IMR-90 (cell line): ENCODE measurements around the gene UBXN6. TPM values are rescaled to one million over a fixed set of nuclear protein-coding genes. Genes with fewer than 3 reads are reported as not detected.

ENCODE experiments used
- ATAC-seq: fragments of 200-7000 bp; cut with Tn5 transposase; 2 replicates; pipeline ENCODE4 v1.9.1; 2020; ENCODE audit warnings: low read depth, mild to moderate bottlenecking, moderate library complexity
- BruUV-seq: library from RNA; stranded (reverse); fragments of 400-500 nt; replicated peaks from 2 replicates; lab custom pipeline; 2021; lab: Mats Ljungman, UMichigan
- CTCF ChIA-PET: fragments of 300-600 bp; formaldehyde crosslinking; extraction: SDS; loops from one replicate; lab custom pipeline; 2021; ENCODE audit warnings: antibody characterized with exemption; lab: Yijun Ruan, JAX
- POLR2A ChIA-PET: fragments of 300-600 bp; sonication (Branson Sonifier 250); formaldehyde crosslinking; loops from one replicate; lab custom pipeline; 2022; ENCODE audit warnings: antibody characterized with exemption; ENCODE audit not compliant: unreplicated experiment; lab: Charles Lee
- DNase-seq: peaks from one replicate; pipeline ENCODE4 v3.0.0; 2013
- H2AFZ ChIP-seq: replicated peaks from 2 replicates; pipeline ENCODE3; 2013; ENCODE audit warnings: low read length, mild to moderate bottlenecking; ENCODE audit not compliant: poor library complexity
- H2AK5ac ChIP-seq: 2 replicates; pipeline ENCODE4 v1.6.1; 2013; ENCODE audit warnings: low read depth, low read length, inconsistent platforms
- H2AK9ac ChIP-seq: replicated peaks from 2 replicates; pipeline ENCODE3; 2013; ENCODE audit warnings: mild to moderate bottlenecking, low read depth, low read length, moderate library complexity; ENCODE audit not compliant: poor library complexity
- H2BK120ac ChIP-seq: 2 replicates; pipeline ENCODE4 v1.6.1; 2013; ENCODE audit warnings: low read depth, low read length, inconsistent platforms
- H2BK15ac ChIP-seq: 3 replicates; pipeline ENCODE4 v1.6.1; 2013; ENCODE audit warnings: low read depth, low read length, inconsistent platforms
- H2BK20ac ChIP-seq: 2 replicates; pipeline ENCODE4 v1.6.1; 2013; ENCODE audit warnings: low read depth, mild to moderate bottlenecking, inconsistent platforms, low read length, moderate library complexity
- H2BK5ac ChIP-seq: 2 replicates; pipeline ENCODE4 v1.6.1; 2013; ENCODE audit warnings: mild to moderate bottlenecking, low read depth, low read length, inconsistent platforms; ENCODE audit not compliant: poor library complexity, severe bottlenecking
- H3K14ac ChIP-seq: replicated peaks from 2 replicates; pipeline ENCODE4 v1.6.1; 2013; ENCODE audit warnings: low read depth, low read length, inconsistent platforms
- H3K18ac ChIP-seq: 2 replicates; pipeline ENCODE4 v1.6.1; 2013; ENCODE audit warnings: low read depth, low read length, control low read depth
- H3K23ac ChIP-seq: 2 replicates; pipeline ENCODE4 v1.6.1; 2013; ENCODE audit warnings: low read depth, low read length, inconsistent platforms
- H3K27ac ChIP-seq: 2 replicates; pipeline ENCODE4 v1.5.1; 2013; ENCODE audit warnings: mild to moderate bottlenecking, control low read depth, low read length; ENCODE audit not compliant: insufficient read depth
- H3K27me3 ChIP-seq: 2 replicates; pipeline ENCODE4 v1.6.1; 2013; ENCODE audit warnings: low read length; ENCODE audit not compliant: control insufficient read depth, insufficient read depth
- H3K36me3 ChIP-seq: 2 replicates; pipeline ENCODE4 v1.6.1; 2013; ENCODE audit warnings: low read length, mixed read lengths; ENCODE audit not compliant: control insufficient read depth, insufficient read depth
- H3K4ac ChIP-seq: 2 replicates; pipeline ENCODE4 v1.6.1; 2013; ENCODE audit warnings: low read depth, low read length, inconsistent platforms
- H3K4me1 ChIP-seq: 2 replicates; pipeline ENCODE4 v1.6.1; 2013; ENCODE audit warnings: low read length, mixed read lengths; ENCODE audit not compliant: control insufficient read depth, insufficient read depth
- H3K4me2 ChIP-seq: 2 replicates; pipeline ENCODE4 v1.6.1; 2013; ENCODE audit warnings: low read depth, mild to moderate bottlenecking, control low read depth, low read length, moderate library complexity
- H3K4me3 ChIP-seq: 2 replicates; pipeline ENCODE4 v1.5.1; 2013; ENCODE audit warnings: low read depth, mild to moderate bottlenecking, control low read depth, low read length, moderate library complexity; ENCODE audit not compliant: insufficient read depth
- H3K56ac ChIP-seq: 2 replicates; pipeline ENCODE4 v1.6.1; 2013; ENCODE audit warnings: low read length, inconsistent platforms; ENCODE audit not compliant: insufficient read depth; ENCODE audit errors: extremely low read depth
- H3K79me1 ChIP-seq, 2 experiments: 2 replicates each; pipeline ENCODE4 v1.6.1; 2013; ENCODE audit warnings: low read length in 2 of 2, inconsistent platforms in 1 of 2, low read depth in 1 of 2
- H3K9ac ChIP-seq: 2 replicates; pipeline ENCODE4 v1.6.1; 2013; ENCODE audit warnings: low read depth, low read length, control low read depth
- H3K9me1 ChIP-seq: 2 replicates; pipeline ENCODE4 v1.6.1; 2013; ENCODE audit warnings: low read length, inconsistent platforms; ENCODE audit not compliant: insufficient read depth
- H3K9me3 ChIP-seq: 2 replicates; pipeline ENCODE4 v1.6.1; 2013; ENCODE audit warnings: low read length; ENCODE audit not compliant: control insufficient read depth, insufficient read depth
- H4K20me1 ChIP-seq: 2 replicates; pipeline ENCODE4 v1.6.1; 2013; ENCODE audit warnings: low read length, inconsistent platforms; ENCODE audit not compliant: insufficient read depth
- H4K5ac ChIP-seq: 2 replicates; pipeline ENCODE4 v1.6.1; 2013; ENCODE audit warnings: mild to moderate bottlenecking, low read depth, low read length, control low read depth
- H4K8ac ChIP-seq, 2 experiments: 2 replicates each; pipeline ENCODE4 v1.6.1; 2013; ENCODE audit warnings: low read depth in 2 of 2, low read length in 2 of 2, control low read depth in 1 of 2, inconsistent platforms in 1 of 2
- H4K91ac ChIP-seq: 2 replicates; pipeline ENCODE4 v1.6.1; 2013; ENCODE audit warnings: low read depth, low read length, inconsistent platforms; ENCODE audit not compliant: insufficient read depth
- CEBPB ChIP-seq: IDR thresholded peaks from 2 replicates; pipeline ENCODE4 v1.6.1; 2012; ENCODE audit warnings: low read depth, low read length, improper control_type of control experiment
- ELK1 ChIP-seq: fragments of 150-350 bp; IDR thresholded peaks from 2 replicates; pipeline ENCODE4 v1.6.1; 2016; ENCODE audit warnings: low read depth, mild to moderate bottlenecking, low read length, moderate library complexity, borderline replicate concordance
- MAZ ChIP-seq: IDR thresholded peaks from 2 replicates; pipeline ENCODE4 v1.6.1; 2012; ENCODE audit warnings: low read depth, mild to moderate bottlenecking, low read length, improper control_type of control experiment, moderate library complexity, borderline replicate concordance
- POLR2A ChIP-seq: IDR thresholded peaks from 2 replicates; pipeline ENCODE4 v1.6.1; 2012; ENCODE audit warnings: mild to moderate bottlenecking, low read depth, low read length
- RFX5 ChIP-seq: IDR thresholded peaks from 2 replicates; pipeline ENCODE4 v1.8.0; 2012; ENCODE audit warnings: low read depth, mild to moderate bottlenecking, low read length, moderate library complexity
- WGBS, 2 experiments: methylation state at CpG; one replicate each; pipeline versions ENCODE4 v1.1.5 to v1.1.7; 2013; ENCODE audit warnings: missing lambda C conversion rate in 2 of 2; ENCODE audit not compliant: insufficient read length in 1 of 2; ENCODE audit errors: extremely low coverage in 2 of 2; 5-methylcytosine and 5-hydroxymethylcytosine counted together
- dilution Hi-C: fragments of 300-500 bp; cut with HindIII; formaldehyde crosslinking; loops from one replicate; pipeline ENCODE4 v1.14.3; 2018; ENCODE audit warnings: low sequenced_read_pairs; ENCODE audit not compliant: unreplicated experiment
- in situ Hi-C: fragments of 300-500 bp; cut with MboI; formaldehyde crosslinking; loops from 3 replicates; pipeline ENCODE4 v1.14.3; 2019; ENCODE audit warnings: low sequenced_read_pairs, inconsistent platforms, mixed read lengths
- intact Hi-C: fragments of 100-400 bp; cut with micrococcal nuclease; formaldehyde crosslinking; loops from 2 replicates; pipeline ENCODE4 v1.10.0; 2022
- polyA plus RNA-seq, 3 experiments: library from polyadenylated mRNA; depleted of rRNA; stranded (reverse); fragments of >200 nt; gene quantifications; 2 replicates each; pipeline ENCODE4 v1.2.3, GENCODE V29; 2012; ENCODE audit warnings: low replicate concordance in 1 of 3
- total RNA-seq: library from RNA; depleted of rRNA; stranded (reverse); fragments of >200 nt; gene quantifications from 2 replicates; pipeline ENCODE4 v1.2.3, GENCODE V29; 2012

The UBXN6 gene
- total and polyA plus RNA-seq, 2 of the 4 experiments (the other 2 are of a cell fraction), result 84.2 to 86.5 TPM

- no peak for TF ChIP-seq MAZ
Measured at GRCh38 chr19:4453232-4454179, 4.1 kb downstream of the UBXN6 start (continued).

DNA sequence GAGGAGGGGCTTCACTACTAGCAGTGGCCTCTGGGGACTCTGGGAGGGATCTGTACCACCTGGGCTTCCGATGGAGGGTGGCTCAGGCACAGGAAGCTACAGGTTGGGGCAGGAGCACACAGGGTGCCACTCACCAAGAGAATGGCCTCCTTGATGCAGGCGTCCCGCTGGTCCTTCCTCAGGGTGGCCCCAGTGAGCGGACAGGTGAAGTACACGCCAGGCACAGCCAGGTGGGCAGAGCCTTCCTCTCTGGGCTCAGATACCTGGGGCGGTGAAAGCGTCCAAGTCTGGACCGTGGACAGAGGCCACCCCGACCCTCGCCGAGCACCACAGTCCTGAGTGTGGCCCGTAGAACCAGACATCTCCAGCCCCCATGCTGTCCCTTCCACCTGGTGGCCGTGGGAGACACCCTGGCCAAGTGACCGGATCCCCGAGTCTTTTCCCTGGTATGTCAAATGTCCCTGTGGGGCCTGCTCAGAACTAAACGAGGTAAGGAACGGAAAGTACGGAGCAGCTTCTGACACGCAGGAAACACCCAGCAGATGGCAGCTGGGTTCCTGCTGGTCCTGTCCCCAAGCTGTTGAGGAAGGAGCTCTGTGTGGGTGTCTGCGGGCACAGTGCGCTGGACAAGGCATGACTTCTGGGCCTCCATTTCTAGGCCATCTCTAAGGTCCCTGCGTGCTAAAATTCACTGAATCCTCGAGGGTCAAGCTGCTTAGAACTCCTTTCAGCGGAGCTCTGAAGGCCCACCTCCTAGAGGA, 5.2 kb downstream of the UBXN6 start:
- H3K4me1 ChIP-seq, result peaks cover 12% of the 10 kb centered on the region
- H3K18ac ChIP-seq, result no peak overlapping the region
- H3K36me3 ChIP-seq, result peaks cover 55% of the 10 kb centered on the region
- no peak overlapping the region for H3K23ac ChIP-seq
- in situ Hi-C loops, result no loop called here
- no peak overlapping the region for H3K56ac ChIP-seq
- CTCF ChIA-PET, result no interaction called here
- no peak overlapping the region for H3K4me2 ChIP-seq
- H2BK15ac ChIP-seq, result no peak overlapping the region
- no peaks in the 10 kb centered on the region for H3K9me3 ChIP-seq
- ATAC-seq (no peak), DNase-seq (no peak)
- POLR2A ChIA-PET, result no interaction called here
- H3K9me1 ChIP-seq, result peaks cover 17% of the 10 kb centered on the region
- H4K5ac ChIP-seq, result no peak overlapping the region
- peaks cover 15 to 70% of the 10 kb centered on the region in 2 experiments for H3K79me1 ChIP-seq
- no peak overlapping the region for H2BK20ac ChIP-seq
- H3K14ac ChIP-seq, result no peak overlapping the region
- no peak overlapping the region for H3K9ac ChIP-seq
- no peak overlapping the region for H4K91ac ChIP-seq
- H3K27me3 ChIP-seq, result no peaks in the 10 kb centered on the region
- H3K27ac ChIP-seq, result no peak overlapping the region
- H2AK9ac ChIP-seq, result no peak overlapping the region
- dilution Hi-C loops, result no loop called here
- no TSS peak for BruUV-seq
- no peak overlapping the region for H2AFZ ChIP-seq
- intact Hi-C loops, result no loop called here
- H2AK5ac ChIP-seq, result no peak overlapping the region
- H2BK120ac ChIP-seq, result no peak overlapping the region
- no peak overlapping the region for H3K4me3 ChIP-seq
- no peak overlapping the region for H3K4ac ChIP-seq
- TF ChIP-seq RFX5 (no peak), POLR2A (no peak), ELK1 (no peak), CEBPB (no peak)
- H4K20me1 ChIP-seq, result peaks cover 21% of the 10 kb centered on the region
- WGBS, 2 experiments, result 88% methylated on average over 11 of the region's 24 CpGs; no CpG with 5 or more reads in 1 of the 2 experiments
- H2BK5ac ChIP-seq, result no peak overlapping the region
- no peak overlapping the region for H4K8ac ChIP-seq
